Stimulated activated CD8-positive, alpha-beta memory T cell treated with anti-CD3 and anti-CD28 coated beads, Interleukin-12 subunit alpha, Interleukin-12 subunit beta, amount 100 ng/mL, for 1 hour (primary cell): ENCODE results near the gene SRGAP1.
"Not testable (repeated sequence)": the region's sequence is repeated elsewhere in the genome, so short reads cannot be mapped to it uniquely, and the experiment has no call there.

ENCODE experiments used
- DNase-seq: peaks from one replicate; pipeline ENCODE4 v3.0.0-alpha.2; 2020; ENCODE audit warnings: low read depth

SRGAP1 gene

DNA sequence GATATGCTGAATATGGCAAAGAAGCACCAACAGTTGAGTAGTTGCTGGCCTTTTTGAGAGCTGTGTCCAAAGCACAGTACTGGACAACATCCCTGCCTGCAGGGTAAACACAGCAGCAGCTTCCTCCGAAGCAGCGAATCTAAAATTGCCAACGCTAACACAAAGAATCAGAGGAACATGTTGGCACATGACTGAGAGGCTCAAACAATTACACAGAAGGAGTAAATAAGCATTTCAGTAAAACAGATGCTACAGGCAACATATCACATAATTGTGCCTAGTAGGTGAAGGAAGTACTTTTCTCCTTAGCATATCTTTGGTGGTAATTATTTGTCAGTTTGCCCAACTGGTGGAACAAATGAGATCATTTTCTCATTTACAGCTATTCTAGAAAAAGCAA, 325.5 kb downstream of the SRGAP1 start:
- DNase-seq = no peak

- no peak for DNase-seq
Observed at GRCh38 chr12:64170730-64171129, 326.2 kb downstream of the SRGAP1 start.

DNA sequence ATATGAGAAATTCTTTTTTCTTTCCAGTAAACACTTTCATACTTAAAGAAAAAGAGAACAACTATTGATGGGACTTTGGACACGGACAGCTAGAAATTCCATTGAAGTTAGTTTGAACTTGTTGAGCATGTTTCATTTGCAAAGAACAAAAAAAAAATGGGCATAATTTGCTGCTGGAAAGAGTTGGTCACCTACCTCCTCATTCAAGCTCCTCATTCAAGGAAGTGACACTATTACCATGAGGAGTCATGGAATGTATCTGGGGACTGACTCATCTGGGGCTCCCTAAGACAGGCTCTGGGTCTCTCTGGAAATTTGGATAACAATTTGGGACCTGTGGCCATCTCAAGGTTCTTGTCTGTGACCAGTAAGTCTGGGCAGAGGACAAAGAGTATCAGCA, 327.2 kb downstream of the SRGAP1 start:
- no peak for DNase-seq

- no peak for DNase-seq
Observed at GRCh38 chr12:64172143-64172970, 327.9 kb downstream of the SRGAP1 start.

- no peak for DNase-seq
Observed at GRCh38 chr12:64173456-64173855, 329.0 kb downstream of the SRGAP1 start.

DNA sequence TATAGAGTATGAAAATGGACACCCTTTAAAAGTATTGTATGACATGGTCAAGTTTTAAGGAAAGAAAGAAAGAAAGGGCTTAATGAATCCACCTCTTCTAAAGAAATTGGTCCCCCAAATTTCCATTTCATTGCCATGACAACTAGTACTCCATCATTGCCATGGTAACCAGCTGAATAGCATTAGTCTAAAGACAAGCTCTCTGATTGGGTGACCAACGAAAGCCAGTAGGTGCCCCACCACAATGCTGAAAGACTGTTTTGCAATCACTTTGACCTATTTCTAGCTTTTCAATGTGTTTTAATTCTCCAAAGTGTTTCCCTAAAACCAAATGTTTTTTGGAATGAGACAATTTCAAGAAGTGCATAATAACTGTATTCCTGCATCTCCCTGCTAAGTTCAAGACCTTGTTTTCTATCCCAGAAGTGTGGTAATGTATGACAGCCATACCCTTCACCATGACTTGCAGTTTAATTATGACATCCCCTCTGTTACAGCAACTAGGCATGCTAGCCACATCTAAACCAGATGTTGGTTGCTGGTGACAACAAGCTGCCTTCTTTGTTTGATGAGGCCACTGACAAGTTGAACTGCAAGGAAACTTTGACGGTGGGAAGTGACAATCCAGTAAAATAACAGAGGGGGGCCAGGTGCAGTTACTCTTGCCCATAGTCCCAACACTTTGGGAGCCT, 330.9 kb downstream of the SRGAP1 start:
- no peak for DNase-seq

- DNase-seq = no peak
Observed at GRCh38 chr12:64177001-64177400, 332.5 kb downstream of the SRGAP1 start.

DNA sequence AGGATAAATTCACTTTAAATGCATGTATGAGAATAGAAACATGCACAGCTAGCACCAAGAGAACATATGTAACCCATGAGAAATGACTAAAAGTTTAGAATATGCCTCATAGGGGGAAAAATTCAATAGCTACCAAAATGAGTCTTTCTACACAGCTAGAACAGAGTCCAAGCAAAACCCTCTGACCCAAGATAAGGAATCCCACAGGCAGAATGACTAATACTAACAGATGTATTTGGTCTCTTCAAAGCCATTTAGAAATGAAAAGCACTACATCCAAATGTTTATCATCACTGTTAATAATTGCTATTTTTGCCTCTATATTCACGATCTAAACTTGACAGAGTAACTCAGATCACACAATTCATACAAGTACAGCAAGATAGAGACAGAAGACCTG, 333.6 kb downstream of the SRGAP1 start:
- no peak for DNase-seq

DNA sequence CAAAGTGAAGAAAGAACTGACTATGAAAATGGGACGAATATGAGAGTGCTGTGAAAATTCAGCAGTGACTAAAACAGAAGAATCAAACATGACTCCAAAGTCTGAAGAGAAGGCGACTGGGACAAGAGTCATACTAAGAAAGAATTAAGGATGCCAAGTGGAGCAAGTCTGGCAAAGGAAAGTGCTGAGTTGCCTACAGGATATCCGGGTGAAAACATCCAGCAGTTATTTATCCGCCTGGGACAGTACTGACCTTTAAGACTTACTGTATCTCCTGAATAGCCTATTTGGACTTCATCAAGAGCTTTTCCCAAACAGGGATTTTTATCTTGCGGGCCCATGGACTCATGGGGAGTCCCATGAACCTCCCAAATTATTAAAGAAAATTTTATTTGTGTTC, 336.5 kb downstream of the SRGAP1 start:
- no peak for DNase-seq

- no peak for DNase-seq
Observed at GRCh38 chr12:64181430-64182291, 337.2 kb downstream of the SRGAP1 start.

GRCh38 chr12:64184216-64184615, 339.7 kb downstream of the SRGAP1 start:
- DNase-seq = no peak

- DNase-seq = no peak
Observed at GRCh38 chr12:64186789-64187188, 342.3 kb downstream of the SRGAP1 start.

- no peak for DNase-seq
Observed at GRCh38 chr12:64187370-64187769, 342.9 kb downstream of the SRGAP1 start.

GRCh38 chr12:64187794-64188193, 343.3 kb downstream of the SRGAP1 start:
- no peak for DNase-seq

- DNase-seq = no peak
Observed at GRCh38 chr12:64189530-64189929, 345.0 kb downstream of the SRGAP1 start.

- no peak for DNase-seq
Observed at GRCh38 chr12:64190140-64190539, 345.6 kb downstream of the SRGAP1 start.

DNA sequence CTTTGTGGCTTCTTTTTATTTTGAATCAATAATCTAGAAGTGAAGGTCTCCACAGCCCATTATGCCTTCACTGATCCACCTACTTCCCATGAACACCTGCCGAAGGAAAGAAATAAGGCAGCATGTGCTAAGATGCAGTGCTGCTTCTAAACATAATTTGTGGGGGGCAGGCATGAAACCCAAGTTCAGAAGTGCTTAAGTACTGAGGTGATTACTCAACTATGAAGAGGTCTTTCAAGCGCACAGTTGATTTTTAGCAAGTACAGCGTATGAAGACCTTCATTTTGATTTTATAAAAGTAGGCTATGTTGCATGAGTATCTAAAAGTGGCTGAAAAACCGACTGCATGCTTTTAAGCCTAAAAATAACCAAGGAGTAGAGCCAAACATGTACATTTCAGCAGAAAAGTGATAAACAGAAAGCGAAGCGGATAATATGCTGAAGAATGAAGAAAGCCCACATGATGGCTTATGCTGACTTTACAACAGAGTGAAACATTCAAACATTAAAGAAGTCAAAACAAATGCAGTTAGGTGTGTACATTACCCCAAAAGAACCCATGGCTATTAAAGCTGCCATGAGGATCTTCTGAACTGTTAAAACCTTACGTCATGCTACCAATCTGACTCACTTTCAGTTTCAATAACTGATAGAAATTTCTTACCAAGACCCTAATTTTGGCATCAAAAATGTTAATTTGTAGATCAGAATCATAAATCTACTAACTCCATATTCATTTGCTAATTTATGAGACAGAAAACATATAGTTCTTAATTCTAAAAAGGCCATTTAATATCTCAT, 348.3 kb downstream of the SRGAP1 start:
- DNase-seq = no peak

GRCh38 chr12:64193931-64194330, 349.4 kb downstream of the SRGAP1 start:
- no peak for DNase-seq

DNA sequence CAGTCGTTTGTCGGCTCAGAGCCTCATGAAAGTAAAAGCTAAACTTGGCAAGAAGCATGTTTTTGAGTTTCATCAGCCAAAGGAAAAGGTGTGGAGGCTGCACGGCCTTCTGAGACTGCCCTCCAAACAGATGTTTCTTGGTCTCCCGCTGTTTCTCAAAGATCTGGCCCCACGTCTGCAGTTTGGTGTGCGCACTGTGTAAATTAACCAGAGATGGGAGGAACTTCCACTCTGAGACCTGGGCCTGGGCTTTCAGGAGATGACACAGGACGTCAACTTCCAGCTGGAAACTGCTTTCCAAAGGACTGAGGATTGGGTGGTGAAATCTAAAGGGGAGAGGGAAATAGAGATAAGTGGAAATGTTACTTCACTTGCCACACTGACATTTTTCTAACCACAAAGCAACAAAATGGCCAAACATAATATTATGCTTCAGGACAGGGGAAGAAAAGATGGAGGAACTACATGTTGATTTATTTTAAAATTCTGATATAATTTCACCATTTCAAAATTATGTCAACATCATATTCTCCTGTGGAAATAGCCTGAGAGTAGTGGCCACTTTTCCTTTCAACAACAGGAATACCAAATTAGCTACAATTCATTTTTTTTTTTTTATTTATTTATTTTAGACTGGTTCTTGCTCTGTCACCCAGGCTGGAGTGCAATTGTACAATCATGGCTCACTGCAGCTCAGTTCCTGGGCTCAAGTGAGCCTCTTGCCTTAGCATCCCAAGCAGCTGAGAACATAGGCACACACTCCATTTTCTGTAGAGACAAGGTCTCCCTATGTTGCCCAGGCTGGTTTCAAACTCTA, 350.0 kb downstream of the SRGAP1 start:
- no peak for DNase-seq

- DNase-seq = not testable (repeated sequence)
Observed at GRCh38 chr12:64195841-64196240, 351.3 kb downstream of the SRGAP1 start.

GRCh38 chr12:64203036-64203435, 358.5 kb downstream of the SRGAP1 start:
- DNase-seq = no peak
